IPS-15b (cell line): ENCODE results near the gene DDX60.
"Not testable (repeated sequence)": the region's sequence is repeated elsewhere in the genome, so short reads cannot be mapped to it uniquely, and the experiment has no call there.

Source experiments
- H3K27me3 ChIP-seq: one replicate; pipeline ENCODE4 v1.6.1; 2013; ENCODE audit warnings: low read length; ENCODE audit not compliant: control insufficient read depth, insufficient read depth
- H3K36me3 ChIP-seq: one replicate; pipeline ENCODE4 v1.6.1; 2013; ENCODE audit warnings: low read length; ENCODE audit not compliant: control insufficient read depth, insufficient read depth
- H3K4me1 ChIP-seq: one replicate; pipeline ENCODE4 v1.6.1; 2013; ENCODE audit warnings: mild to moderate bottlenecking, low read length; ENCODE audit not compliant: control insufficient read depth, insufficient read depth
- H3K4me3 ChIP-seq: one replicate; pipeline ENCODE4 v1.5.1; 2013; ENCODE audit warnings: low read depth, low read length
- H3K9ac ChIP-seq: one replicate; pipeline ENCODE4 v1.6.1; 2013; ENCODE audit warnings: low read depth, mild to moderate bottlenecking, low read length
- H3K9me3 ChIP-seq: one replicate; pipeline ENCODE4 v1.6.1; 2013; ENCODE audit warnings: mild to moderate bottlenecking, low read length; ENCODE audit not compliant: control insufficient read depth, insufficient read depth

The DDX60 gene

GRCh38 chr4:168325591-168325990 lies 7.0 kb upstream of the DDX60 start:
- no peaks in the 10 kb centered on the region for H3K36me3 ChIP-seq
- H3K9ac ChIP-seq: no peak overlapping the region
- H3K4me1 ChIP-seq: no peaks in the 10 kb centered on the region
- H3K4me3 ChIP-seq: no peak overlapping the region
- H3K9me3 ChIP-seq: no peaks in the 10 kb centered on the region
- H3K27me3 ChIP-seq: no peaks in the 10 kb centered on the region

DNA sequence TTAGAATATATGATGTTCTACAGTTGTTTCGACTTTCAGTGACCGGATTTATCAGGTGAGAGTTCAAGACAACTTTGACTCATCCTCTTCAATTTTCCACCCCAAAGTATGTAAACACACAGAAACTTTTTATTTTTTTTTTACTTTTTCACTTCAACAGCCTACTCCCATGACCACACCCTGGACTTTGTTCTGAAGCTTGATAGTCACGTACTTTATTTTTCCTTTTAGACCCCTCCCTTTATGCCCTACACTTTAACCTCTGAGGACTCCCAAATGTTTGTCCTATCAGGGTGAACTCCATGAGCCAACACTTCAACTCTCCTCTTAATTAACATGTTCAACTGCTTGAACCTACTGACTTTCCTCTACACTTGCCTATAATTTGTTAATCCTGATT lies 2.5 kb upstream of the DDX60 start:
- H3K9ac ChIP-seq: no peak overlapping the region
- peaks cover 3% of the 10 kb centered on the region for H3K4me1 ChIP-seq
- H3K36me3 ChIP-seq: no peaks in the 10 kb centered on the region
- H3K27me3 ChIP-seq: no peaks in the 10 kb centered on the region
- H3K9me3 ChIP-seq: no peaks in the 10 kb centered on the region
- no peak overlapping the region for H3K4me3 ChIP-seq

DNA sequence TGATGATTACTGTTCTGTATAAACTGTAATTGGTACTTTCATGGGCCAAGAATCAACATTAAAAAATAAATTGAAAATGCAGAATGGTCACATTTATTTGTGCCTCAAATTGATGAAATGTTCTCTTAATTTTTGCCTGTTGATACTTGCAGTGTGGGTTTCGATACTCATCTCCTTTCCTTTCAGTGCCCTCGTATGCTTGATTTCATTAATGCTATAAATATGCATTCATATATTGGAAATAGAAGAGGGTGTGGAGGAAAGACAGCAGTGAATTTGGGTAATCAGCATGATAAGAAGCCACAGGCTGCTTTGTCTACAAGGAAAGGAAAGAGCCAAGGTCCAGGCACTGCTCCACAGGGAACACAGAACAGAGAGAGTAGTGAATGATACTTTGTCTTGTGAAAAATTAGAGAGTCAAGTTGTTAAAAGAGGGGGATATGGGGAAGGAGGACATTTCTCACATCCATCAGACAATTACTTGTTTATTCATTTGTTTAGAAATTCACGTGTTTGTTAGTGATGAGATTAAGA lies 1.0 kb upstream of the DDX60 start:
- Histone ChIP-seq H3K36me3 (no peaks in the 10 kb centered on the region), H3K9me3 (no peaks in the 10 kb centered on the region), H3K27me3 (no peaks in the 10 kb centered on the region), H3K4me3 (no peak overlapping the region), H3K9ac (no peak overlapping the region), H3K4me1 (peaks cover 3% of the 10 kb centered on the region)

- H3K27me3 ChIP-seq: no peaks in the 10 kb centered on the region
- no peaks in the 10 kb centered on the region for H3K36me3 ChIP-seq
- no peak overlapping the region for H3K9ac ChIP-seq
- H3K9me3 ChIP-seq: no peaks in the 10 kb centered on the region
- H3K4me3 ChIP-seq: no peak overlapping the region
- H3K4me1 ChIP-seq: peaks cover 3% of the 10 kb centered on the region
These were observed 931 bp downstream of the DDX60 start for GRCh38 chr4:168317621-168318020.

GRCh38 chr4:168309781-168310180 lies 8.8 kb downstream of the DDX60 start:
- Histone ChIP-seq H3K4me1 (no peaks in the 10 kb centered on the region), H3K36me3 (no peaks in the 10 kb centered on the region), H3K4me3 (no peak overlapping the region), H3K9me3 (no peaks in the 10 kb centered on the region), H3K27me3 (no peaks in the 10 kb centered on the region), H3K9ac (no peak overlapping the region)

- Histone ChIP-seq H3K9me3 (no peaks in the 10 kb centered on the region), H3K9ac (no peak overlapping the region), H3K4me1 (no peaks in the 10 kb centered on the region), H3K36me3 (no peaks in the 10 kb centered on the region), H3K4me3 (no peak overlapping the region), H3K27me3 (no peaks in the 10 kb centered on the region)
These were observed 9.6 kb downstream of the DDX60 start for GRCh38 chr4:168308912-168309311.

DNA sequence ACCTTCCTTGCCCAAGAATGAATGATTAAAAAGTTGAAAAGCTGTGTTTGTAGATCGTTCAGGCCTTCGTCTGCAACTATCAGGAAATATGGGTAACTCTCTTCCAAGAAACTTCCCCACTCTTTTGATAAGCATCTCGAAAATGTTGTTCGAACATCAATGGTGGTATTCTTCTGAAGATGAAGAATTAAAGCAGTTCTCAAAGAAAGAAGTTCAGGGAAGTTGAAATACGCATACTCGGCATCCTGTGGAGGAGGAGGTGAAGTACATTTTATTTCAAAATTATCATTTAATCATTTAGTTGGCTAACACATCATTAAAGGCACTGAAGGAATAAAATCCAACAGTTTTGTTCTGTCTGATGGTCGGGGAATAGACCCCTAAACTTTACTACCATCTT lies 12.1 kb downstream of the DDX60 start:
- no peaks in the 10 kb centered on the region for H3K36me3 ChIP-seq
- H3K9me3 ChIP-seq: no peaks in the 10 kb centered on the region
- no peak overlapping the region for H3K9ac ChIP-seq
- no peaks in the 10 kb centered on the region for H3K27me3 ChIP-seq
- H3K4me3 ChIP-seq: no peak overlapping the region
- H3K4me1 ChIP-seq: no peaks in the 10 kb centered on the region

DNA sequence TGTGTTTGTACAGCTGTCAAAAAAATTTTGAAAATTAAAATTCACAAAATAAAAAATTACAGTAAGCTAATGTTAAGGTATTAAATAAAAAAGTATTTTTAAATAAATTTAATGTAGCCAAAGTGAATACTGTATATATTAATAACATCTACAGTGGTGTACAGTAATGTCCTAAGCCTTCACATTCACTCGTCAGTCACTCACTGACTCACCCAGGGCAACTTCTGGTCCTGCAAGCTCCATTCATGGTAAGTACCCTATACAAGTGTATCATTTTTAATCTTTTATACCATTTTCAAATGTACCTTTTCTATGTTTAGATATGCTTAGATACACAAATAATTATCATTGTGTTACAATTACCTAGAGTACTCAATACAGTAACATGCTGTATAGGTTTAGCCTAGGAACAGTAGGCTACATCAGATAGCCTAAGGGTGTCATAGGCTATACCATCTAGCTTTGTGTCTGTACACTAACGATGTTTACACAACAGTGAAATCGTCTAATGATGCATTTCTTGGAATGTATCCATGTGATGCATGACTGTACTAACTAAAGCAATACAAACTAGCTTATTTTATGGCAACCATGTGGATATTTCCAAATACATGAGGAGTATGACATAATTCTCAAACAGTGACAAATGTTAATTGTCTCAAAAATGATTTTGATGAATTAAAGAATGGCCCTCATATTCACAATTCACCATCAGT lies 13.7 kb downstream of the DDX60 start:
- Histone ChIP-seq H3K4me3 (no peak overlapping the region), H3K36me3 (no peaks in the 10 kb centered on the region)

GRCh38 chr4:168303430-168303829 lies 15.1 kb downstream of the DDX60 start:
- not testable (repeated sequence) for H3K4me3 ChIP-seq, H3K27me3 ChIP-seq, H3K36me3 ChIP-seq, H3K9me3 ChIP-seq, H3K4me1 ChIP-seq, H3K9ac ChIP-seq

More for the DNA sequence above, 13.7 kb downstream of the DDX60 start:
- H3K27me3 ChIP-seq: no peaks in the 10 kb centered on the region
- no peak overlapping the region for H3K9ac ChIP-seq
- no peaks in the 10 kb centered on the region for H3K9me3 ChIP-seq
- no peaks in the 10 kb centered on the region for H3K4me1 ChIP-seq

DNA sequence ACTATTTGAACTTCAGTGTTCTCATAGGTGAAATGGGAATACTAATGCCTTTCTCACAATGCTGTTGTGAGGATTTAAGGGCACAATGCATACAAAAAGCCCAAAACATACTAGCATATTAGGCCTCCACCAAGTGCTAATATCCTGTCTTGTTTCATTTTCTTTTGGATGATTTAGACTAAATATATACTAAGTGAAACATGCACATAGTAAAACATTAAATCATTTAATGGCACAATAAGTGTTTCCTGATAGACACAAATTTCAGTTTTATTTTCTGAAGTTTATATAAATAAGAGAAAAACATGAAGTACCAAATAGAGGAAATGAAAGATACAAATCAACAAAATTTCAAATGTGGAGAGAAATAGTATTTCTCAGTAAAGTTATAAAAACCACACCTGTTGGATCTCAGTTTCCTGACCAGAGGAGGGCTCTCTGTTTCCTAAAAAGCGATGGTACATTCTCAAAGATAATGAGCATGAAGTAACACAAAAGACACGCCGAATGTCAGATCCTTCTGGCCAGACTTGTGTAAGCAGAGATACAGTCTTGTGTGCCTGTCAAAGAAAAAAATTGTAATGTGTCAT lies 25.1 kb downstream of the DDX60 start:
- Histone ChIP-seq H3K27me3 (no peaks in the 10 kb centered on the region), H3K9me3 (no peaks in the 10 kb centered on the region), H3K9ac (no peak overlapping the region), H3K4me1 (no peaks in the 10 kb centered on the region), H3K36me3 (no peaks in the 10 kb centered on the region), H3K4me3 (no peak overlapping the region)

GRCh38 chr4:168291242-168291641 lies 27.3 kb downstream of the DDX60 start:
- no peaks in the 10 kb centered on the region for H3K9me3 ChIP-seq
- H3K4me1 ChIP-seq: no peaks in the 10 kb centered on the region
- H3K27me3 ChIP-seq: no peaks in the 10 kb centered on the region
- H3K4me3 ChIP-seq: no peak overlapping the region
- no peak overlapping the region for H3K9ac ChIP-seq
- no peaks in the 10 kb centered on the region for H3K36me3 ChIP-seq

DNA sequence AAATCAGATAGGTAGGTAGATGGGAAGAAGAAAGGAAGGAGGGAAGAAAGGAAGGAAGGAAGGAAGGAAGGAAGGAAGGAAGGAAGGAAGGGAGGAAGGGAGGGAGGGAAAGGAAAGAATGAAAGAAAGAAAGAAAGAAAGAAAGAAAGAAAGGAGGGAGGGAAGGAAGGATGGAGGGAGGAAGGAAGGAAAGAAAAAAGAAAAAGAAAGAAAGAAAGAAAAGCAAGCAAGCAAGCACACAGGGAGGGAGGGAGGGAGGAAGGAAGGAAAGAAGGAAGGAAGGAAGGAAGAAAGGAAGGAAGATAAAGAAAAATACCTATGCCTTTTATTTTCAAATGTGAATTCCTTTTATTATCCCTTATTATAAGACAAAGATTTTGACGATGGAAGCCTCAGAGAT lies 32.7 kb downstream of the DDX60 start:
- H3K9me3 ChIP-seq, H3K9ac ChIP-seq, H3K4me1 ChIP-seq, H3K36me3 ChIP-seq, H3K27me3 ChIP-seq, H3K4me3 ChIP-seq: not testable (repeated sequence)
